Measurements from ENCODE around the gene RALGAPB.

DNA sequence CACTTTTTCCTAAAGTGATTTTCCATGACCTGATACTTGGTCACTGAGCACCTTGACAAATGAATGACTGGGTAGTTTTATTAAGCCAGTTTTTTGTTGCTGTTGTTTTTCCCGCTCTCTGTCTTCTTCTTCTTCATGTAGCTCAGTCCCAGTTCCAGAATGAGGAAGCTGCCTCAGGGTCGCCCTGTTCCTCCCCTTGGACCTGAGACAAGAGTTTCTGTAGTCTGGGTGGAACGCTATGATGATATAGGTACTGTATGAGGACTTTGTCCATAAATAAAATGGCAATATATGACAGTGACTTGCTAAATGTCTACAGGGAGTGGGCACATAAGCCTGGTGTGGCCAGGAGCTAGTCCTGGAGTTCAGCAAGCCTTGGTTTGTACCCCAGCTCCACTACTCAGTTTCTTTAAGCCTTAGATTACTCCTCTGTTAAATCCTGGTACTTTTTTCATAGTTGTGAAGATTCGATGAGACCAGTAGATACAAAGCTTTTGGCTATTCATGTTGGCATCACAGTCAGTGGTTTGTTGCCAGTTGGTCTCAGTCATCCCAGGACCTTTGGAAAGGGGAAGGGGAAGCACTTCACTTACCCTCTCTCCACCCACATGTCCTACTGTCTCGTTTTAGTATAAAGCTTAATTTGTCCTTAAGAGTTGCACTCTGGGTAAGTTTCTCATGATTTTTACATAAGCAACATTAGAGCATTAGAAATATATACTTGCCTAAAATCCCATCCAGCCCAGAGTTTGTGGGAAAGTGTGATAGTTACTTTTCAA lies 97.3 kb downstream of the RALGAPB start:
- TF ChIP-seq CTCF (IDR thresholded peaks at IDR 0.05) (no peak), POLR2A (IDR thresholded peaks at IDR 0.05) (no peak), POLR2AphosphoS5 (IDR thresholded peaks at IDR 0.05) (no peak)

Measured in breast epithelium (tissue), 3 donors.